Panc1 (cell line): Measurements from ENCODE around the gene SRMS. TPM values are rescaled to one million over a fixed set of nuclear protein-coding genes. Genes with fewer than 3 reads are reported as not detected.

ENCODE experiments used
- ATAC-seq: fragments of 200-7000 bp; cut with Tn5 transposase; 2 replicates; pipeline ENCODE4 v1.9.1; 2020; ENCODE audit warnings: mild to moderate bottlenecking, moderate library complexity
- BruUV-seq: library from RNA; stranded (reverse); fragments of 400-500 nt; replicated peaks from 2 replicates; lab custom pipeline; 2021; lab: Mats Ljungman, UMichigan
- CTCF ChIA-PET: fragments of 300-600 bp; sonication (Branson Sonifier 250); formaldehyde crosslinking; loops from one replicate; lab custom pipeline; 2022; ENCODE audit warnings: antibody characterized with exemption; lab: Charles Lee
- POLR2A ChIA-PET: fragments of 300-600 bp; sonication (Branson Sonifier 250); formaldehyde crosslinking; loops from one replicate; lab custom pipeline; 2022; ENCODE audit warnings: antibody characterized with exemption; lab: Charles Lee
- DNase-seq: peaks from one replicate; pipeline ENCODE4 v3.0.0-alpha.2; 2010; ENCODE audit warnings: low read depth, low spot score
- H3K27ac ChIP-seq: 2 replicates; pipeline ENCODE4 v1.5.1; 2011; ENCODE audit warnings: mild to moderate bottlenecking, low read length, inconsistent platforms
- H3K27me3 ChIP-seq: fragments of 200-500 bp; sonication (Bioruptor generic); 2 replicates; pipeline ENCODE4 v1.6.0; 2014; ENCODE audit warnings: low read length, inconsistent platforms; ENCODE audit not compliant: control insufficient read depth, insufficient read depth
- H3K36me3 ChIP-seq: fragments of 200-500 bp; sonication (Bioruptor generic); 2 replicates; pipeline ENCODE4 v1.5.1; 2014; ENCODE audit warnings: inconsistent platforms, mild to moderate bottlenecking, low read length, moderate library complexity; ENCODE audit not compliant: control insufficient read depth, insufficient read depth
- H3K4me1 ChIP-seq: 2 replicates; pipeline ENCODE4 v1.5.1; 2011; ENCODE audit warnings: inconsistent platforms, mild to moderate bottlenecking, low read length, moderate library complexity; ENCODE audit not compliant: control insufficient read depth, insufficient read depth
- H3K4me3 ChIP-seq, 2 experiments: 2 replicates each; pipeline ENCODE4 v1.5.1; 2011 to 2012; ENCODE audit warnings: low read depth in 2 of 2, low read length in 2 of 2, mild to moderate bottlenecking in 2 of 2, inconsistent platforms in 1 of 2, moderate library complexity in 1 of 2
- H3K9me3 ChIP-seq: fragments of 200-500 bp; sonication (Bioruptor generic); 2 replicates; pipeline ENCODE4 v1.5.1; 2014; ENCODE audit warnings: low read depth, mild to moderate bottlenecking, inconsistent platforms, low read length, moderate library complexity; ENCODE audit not compliant: control insufficient read depth, insufficient read depth
- CTCF ChIP-seq: fragments of 450-650 bp; IDR thresholded peaks from 2 replicates; pipeline ENCODE4 v1.5.1; 2017; ENCODE audit warnings: mild to moderate bottlenecking
- POLR2AphosphoS5 ChIP-seq: IDR thresholded peaks from 2 replicates; pipeline ENCODE4 v1.6.1; 2012; ENCODE audit warnings: mild to moderate bottlenecking, low read depth, low read length, moderate library complexity
- REST ChIP-seq, 2 experiments: IDR thresholded peaks; 2 replicates each; pipeline ENCODE4 v1.6.1; 2011 to 2012; ENCODE audit warnings: low read depth in 2 of 2, control low read depth in 1 of 2, low read length in 1 of 2, mild to moderate bottlenecking in 1 of 2, moderate library complexity in 1 of 2; ENCODE audit not compliant: insufficient read depth in 1 of 2
- SIN3A ChIP-seq: IDR thresholded peaks from 2 replicates; pipeline ENCODE4 v1.6.1; 2012; ENCODE audit warnings: low read depth, mild to moderate bottlenecking, low read length, moderate library complexity, borderline replicate concordance; ENCODE audit not compliant: insufficient read depth
- TCF7L2 ChIP-seq: IDR thresholded peaks from 2 replicates; pipeline ENCODE4 v1.6.1; 2011; ENCODE audit warnings: mild to moderate bottlenecking, low read depth, low read length, inconsistent platforms
- in situ Hi-C: cut with HindIII; loops from 2 replicates; pipeline ENCODE4 v1.10.0; 2016; ENCODE audit warnings: low sequenced_read_pairs, low pct_unique_long_range_greater_than_20kb
- intact Hi-C: fragments of 100-400 bp; cut with micrococcal nuclease; formaldehyde crosslinking; loops from one replicate; pipeline ENCODE4 v1.10.0; 2022; ENCODE audit not compliant: unreplicated experiment
- total RNA-seq: library from RNA; stranded (reverse); gene quantifications from one replicate; pipeline ENCODE4 v1.2.1, GENCODE V29; 2021; ENCODE audit not compliant: unreplicated experiment

The SRMS gene
- total RNA-seq, 1 experiment from 2014 or later, result not detected

- H3K27me3 ChIP-seq, result no peaks in the 10 kb centered on the region
- H3K36me3 ChIP-seq, result no peaks in the 10 kb centered on the region
- no peak for TF ChIP-seq SIN3A
- TF ChIP-seq CTCF, result no peak
- no peak for TF ChIP-seq TCF7L2
- TF ChIP-seq REST (IDR thresholded peaks at IDR 0.05; ENCODE audit: insufficient read depth in 1 of 2, low read depth in 2 of 2, low read length in 1 of 2), result no peak
- TF ChIP-seq POLR2AphosphoS5, result no peak
- intact Hi-C loops, result no loop called here
- in situ Hi-C loops, result no loop called here
- H3K4me1 ChIP-seq, result no peaks in the 10 kb centered on the region
- ChIA-PET POLR2A (no interaction called here), CTCF (no interaction called here)
- no peak overlapping the region for H3K4me3 ChIP-seq
- no peak overlapping the region for H3K27ac ChIP-seq
- DNase-seq (no peak), ATAC-seq (no peak)
- H3K9me3 ChIP-seq, result no peaks in the 10 kb centered on the region
- BruUV-seq, result no TSS peak
These were observed 56.5 kb downstream of the SRMS start for GRCh38 chr20:63491078-63491477.

Other genes with a start within 250 kb of the SRMS start
- gene CHRNA4, start 186.4 kb downstream of the SRMS start, total RNA-seq, result 2.4 TPM
- 19.4 TPM for gene KCNQ2, start 75.1 kb downstream of the SRMS start, total RNA-seq
- gene EEF1A2, start 48.7 kb downstream of the SRMS start, total RNA-seq, result 178 TPM
- 241 TPM for gene PPDPF, start 27.0 kb downstream of the SRMS start, total RNA-seq
- 6.5 TPM for gene PTK6, start 10.4 kb downstream of the SRMS start, total RNA-seq
- gene FNDC11, start 6.4 kb upstream of the SRMS start, total RNA-seq, result 1.3 TPM
- gene HELZ2, start 26.5 kb upstream of the SRMS start, total RNA-seq, result 41.5 TPM
- 13.1 TPM for gene GMEB2, start 79.4 kb upstream of the SRMS start, total RNA-seq
- 42.7 TPM for gene STMN3, start 105.7 kb upstream of the SRMS start, total RNA-seq
- 26.1 TPM for gene RTEL1, start 110.6 kb upstream of the SRMS start, total RNA-seq
- not detected for gene TNFRSF6B, start 148.9 kb upstream of the SRMS start, total RNA-seq
- 57.9 TPM for gene ARFRP1, start 160.2 kb upstream of the SRMS start, total RNA-seq
- 35.8 TPM for gene ZGPAT, start 160.3 kb upstream of the SRMS start, total RNA-seq
- gene LIME1, start 188.9 kb upstream of the SRMS start, total RNA-seq, result 15.2 TPM
- gene SLC2A4RG, start 192.0 kb upstream of the SRMS start, total RNA-seq, result 166 TPM